ENCODE results near the gene REM1. TPM values are rescaled to one million over a fixed set of nuclear protein-coding genes. Genes with fewer than 3 reads are reported as not detected.

Gene REM1
- total and polyA plus RNA-seq, 2 experiments from 2014 or later: not detected

- no peaks in the 10 kb centered on the region for H3K9me2 ChIP-seq (ENCODE audit: insufficient read depth)
- DNase-seq: no peak
- TF ChIP-seq EZH2 (IDR thresholded peaks at IDR 0.05; ENCODE audit: insufficient read depth, poor library complexity, severe bottlenecking) (no peak), EZH2phosphoT487 (IDR thresholded peaks at IDR 0.05; ENCODE audit: insufficient read depth, low read depth) (no peak)
- H2AFZ ChIP-seq: no peak overlapping the region
- no peaks in the 10 kb centered on the region for H3K9me3 ChIP-seq (ENCODE audit: low read depth)
- no peak overlapping the region for H3K4me2 ChIP-seq (ENCODE audit: unreplicated experiment)
- H3K27ac ChIP-seq: no peak overlapping the region
- no peaks in the 10 kb centered on the region for H4K20me1 ChIP-seq (ENCODE audit: insufficient read depth)
- no peaks in the 10 kb centered on the region for H3K36me3 ChIP-seq (ENCODE audit: low read depth)
- H3K79me2 ChIP-seq (ENCODE audit: insufficient read depth): no peaks in the 10 kb centered on the region
- H3K4me1 ChIP-seq (ENCODE audit: insufficient read depth): no peaks in the 10 kb centered on the region
- WGBS, 2 experiments (ENCODE audit: low coverage in 1 of 2, low lambda C conversion rate in 2 of 2, missing lambda C conversion rate in 2 of 2): 44 to 53% methylated on average over 3 of the region's 3 CpGs
- H3K9ac ChIP-seq: no peak overlapping the region
- in situ Hi-C loops (cut with MboI): no loop called here
- 0 out of 2 replicates have a peak, but pooled peaks cover 14% of the 10 kb centered on the region for H3K27me3 ChIP-seq (replicated peaks; ENCODE audit: insufficient read depth)
- H3K4me3 ChIP-seq: no peak overlapping the region
- H3F3A ChIP-seq (ENCODE audit: insufficient read depth): no peaks in the 10 kb centered on the region
These were observed 14.1 kb downstream of the REM1 start for GRCh38 chr20:31489152-31489551.

GRCh38 chr20:31490752-31491151, 15.7 kb downstream of the REM1 start:
- Histone ChIP-seq H2AFZ (no peak overlapping the region), H3K9ac (no peak overlapping the region), H3K27ac (no peak overlapping the region), H3F3A (ENCODE audit: insufficient read depth) (no peaks in the 10 kb centered on the region), H3K36me3 (ENCODE audit: low read depth) (no peaks in the 10 kb centered on the region), H3K4me3 (no peak overlapping the region), H3K79me2 (ENCODE audit: insufficient read depth) (no peaks in the 10 kb centered on the region), H3K9me3 (ENCODE audit: low read depth) (no peaks in the 10 kb centered on the region), H3K27me3 (replicated peaks; ENCODE audit: insufficient read depth) (0 out of 2 replicates have a peak, but pooled peaks cover 14% of the 10 kb centered on the region), H4K20me1 (ENCODE audit: insufficient read depth) (no peaks in the 10 kb centered on the region), H3K4me1 (ENCODE audit: insufficient read depth) (no peaks in the 10 kb centered on the region), H3K9me2 (ENCODE audit: insufficient read depth) (no peaks in the 10 kb centered on the region), H3K4me2 (ENCODE audit: unreplicated experiment) (no peak overlapping the region)
- no peak for DNase-seq
- TF ChIP-seq EZH2phosphoT487 (IDR thresholded peaks at IDR 0.05; ENCODE audit: insufficient read depth, low read depth) (no peak), EZH2 (IDR thresholded peaks at IDR 0.05; ENCODE audit: insufficient read depth, poor library complexity, severe bottlenecking) (no peak)
- WGBS, 2 experiments (ENCODE audit: low coverage in 1 of 2, low lambda C conversion rate in 2 of 2, missing lambda C conversion rate in 2 of 2): 86 to 93% methylated on average over 3 of the region's 3 CpGs
- in situ Hi-C loops (cut with MboI): no loop called here

DNA sequence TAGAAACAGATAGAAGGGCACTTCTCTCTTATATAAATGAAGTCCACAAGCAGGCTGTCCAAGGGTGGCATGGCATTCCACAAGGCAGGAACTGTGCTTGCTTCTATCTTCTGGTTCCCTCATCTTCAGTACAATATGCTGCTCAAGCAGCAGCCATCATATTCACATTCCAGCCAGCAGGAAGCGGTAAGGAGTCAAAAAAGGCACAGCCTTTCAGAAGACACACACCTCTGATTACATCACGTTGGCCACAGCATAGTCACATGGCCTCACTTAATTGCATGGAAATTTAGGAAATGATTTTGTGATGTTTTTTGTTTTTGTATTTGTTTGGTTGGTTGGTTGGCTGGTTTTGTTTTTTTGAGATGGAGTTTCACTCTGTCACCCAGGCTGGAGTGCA, 19.0 kb downstream of the REM1 start:
- peak; percentile 60 for DNase-seq
- Histone ChIP-seq H3K9me3 (ENCODE audit: low read depth) (no peaks in the 10 kb centered on the region), H3K27me3 (replicated peaks; ENCODE audit: insufficient read depth) (0 out of 2 replicates have a peak, but pooled peaks cover under 1% of the 10 kb centered on the region), H2AFZ (no peak overlapping the region), H3K4me1 (ENCODE audit: insufficient read depth) (peaks cover 15% of the 10 kb centered on the region), H4K20me1 (ENCODE audit: insufficient read depth) (no peaks in the 10 kb centered on the region), H3K9ac (no peak overlapping the region), H3K4me3 (no peak overlapping the region), H3K36me3 (ENCODE audit: low read depth) (no peaks in the 10 kb centered on the region), H3K9me2 (ENCODE audit: insufficient read depth) (no peaks in the 10 kb centered on the region), H3F3A (ENCODE audit: insufficient read depth) (peaks cover 7% of the 10 kb centered on the region; the same call in 1 of the 2 replicates), H3K27ac (no peak overlapping the region), H3K79me2 (ENCODE audit: insufficient read depth) (no peaks in the 10 kb centered on the region), H3K4me2 (ENCODE audit: unreplicated experiment) (no peak overlapping the region)
- 37 to 47% methylated on average over 2 of the region's 2 CpGs for WGBS, 2 experiments (ENCODE audit: low coverage in 1 of 2, low lambda C conversion rate in 2 of 2, missing lambda C conversion rate in 2 of 2)
- TF ChIP-seq EZH2phosphoT487 (IDR thresholded peaks at IDR 0.05; ENCODE audit: insufficient read depth, low read depth): no peak
- TF ChIP-seq EZH2 (IDR thresholded peaks at IDR 0.05; ENCODE audit: insufficient read depth, poor library complexity, severe bottlenecking): no peak
- in situ Hi-C loops (cut with MboI): no loop called here

- Histone ChIP-seq H3K27me3 (replicated peaks; ENCODE audit: insufficient read depth) (no peaks in the 10 kb centered on the region), H3K9ac (peak overlapping the region; percentile 40; the same call in 1 of the 2 replicates), H3K9me2 (ENCODE audit: insufficient read depth) (no peaks in the 10 kb centered on the region), H3K4me3 (peak overlapping the region; percentile 57), H3K79me2 (ENCODE audit: insufficient read depth) (no peaks in the 10 kb centered on the region), H3K27ac (peak overlapping the region; percentile 34), H2AFZ (peak overlapping the region; percentile 66), H3K36me3 (ENCODE audit: low read depth) (no peaks in the 10 kb centered on the region), H3K4me1 (ENCODE audit: insufficient read depth) (peaks cover 15% of the 10 kb centered on the region), H4K20me1 (ENCODE audit: insufficient read depth) (no peaks in the 10 kb centered on the region), H3F3A (ENCODE audit: insufficient read depth) (peaks cover 7% of the 10 kb centered on the region; the same call in 1 of the 2 replicates), H3K9me3 (ENCODE audit: low read depth) (no peaks in the 10 kb centered on the region), H3K4me2 (ENCODE audit: unreplicated experiment) (peak overlapping the region; percentile 54)
- 1 to 2% methylated on average over 15 of the region's 15 CpGs for WGBS, 2 experiments (ENCODE audit: low coverage in 1 of 2, low lambda C conversion rate in 2 of 2, missing lambda C conversion rate in 2 of 2)
- in situ Hi-C loops (cut with MboI): no loop called here
- DNase-seq: peak; percentile 80
- TF ChIP-seq EZH2phosphoT487 (IDR thresholded peaks at IDR 0.05; ENCODE audit: insufficient read depth, low read depth): no peak
- no peak for TF ChIP-seq EZH2 (IDR thresholded peaks at IDR 0.05; ENCODE audit: insufficient read depth, poor library complexity, severe bottlenecking)
These were observed 21.7 kb downstream of the REM1 start for GRCh38 chr20:31496761-31497295.

Measured in GM23248 (cell line).